CD14-positive monocyte (primary cell): ENCODE data around the gene FNDC7. TPM values are rescaled to one million over a fixed set of nuclear protein-coding genes. Genes with fewer than 3 reads are reported as not detected.

Experiments
- DNase-seq, 3 donors: peaks; one replicate each; pipeline ENCODE4 v3.0.0-alpha.2; 2011 to 2022
- H2AFZ ChIP-seq: 2 replicates; pipeline ENCODE4 v1.6.0; 2012; ENCODE audit warnings: mild to moderate bottlenecking, low read depth, low read length, inconsistent platforms; ENCODE audit not compliant: insufficient read depth, poor library complexity, severe bottlenecking
- H3K27ac ChIP-seq, 2 donors: 1 replicate in 1 of 2; 2 replicates in 1 of 2; pipeline ENCODE4 v1.5.1; 2012 to 2013; ENCODE audit warnings: low read length in 2 of 2, control low read depth in 1 of 2, inconsistent platforms in 1 of 2, low read depth in 1 of 2, mild to moderate bottlenecking in 1 of 2
- H3K27me3 ChIP-seq, 2 donors: one replicate each; pipeline versions ENCODE4 v1.6.0 to v1.6.1; 2011 to 2013; ENCODE audit warnings: low read length in 2 of 2; ENCODE audit not compliant: control insufficient read depth in 2 of 2, insufficient read depth in 2 of 2
- H3K36me3 ChIP-seq, 2 donors: replicated peaks in 1 of 2; 1 replicate in 1 of 2; 2 replicates in 1 of 2; pipeline versions ENCODE4 v1.5.1 to v1.6.1; 2012 to 2013; ENCODE audit warnings: low read length in 2 of 2, control low read depth in 1 of 2, inconsistent platforms in 1 of 2, mild to moderate bottlenecking in 1 of 2; ENCODE audit not compliant: insufficient read depth in 2 of 2, control insufficient read depth in 1 of 2
- H3K4me1 ChIP-seq, 2 donors: 1 replicate in 1 of 2; 2 replicates in 1 of 2; pipeline versions ENCODE4 v1.5.1 to v1.6.1; 2012 to 2013; ENCODE audit warnings: low read length in 2 of 2, control low read depth in 1 of 2, inconsistent platforms in 1 of 2, mild to moderate bottlenecking in 1 of 2, moderate library complexity in 1 of 2; ENCODE audit not compliant: insufficient read depth in 2 of 2, control insufficient read depth in 1 of 2
- H3K4me2 ChIP-seq: replicated peaks from 2 replicates; pipeline ENCODE3; 2012; ENCODE audit warnings: low read length, moderate library complexity, mild to moderate bottlenecking; ENCODE audit not compliant: poor library complexity, severe bottlenecking; ENCODE audit errors: extremely low read depth
- H3K4me3 ChIP-seq, 3 experiments: fragments of 200-600 bp in 1 of 3; sonication (generic) in 1 of 3; replicated peaks in 1 of 3; 1 replicate in 2 of 3; 2 replicates in 1 of 3; pipeline ENCODE4 v1.5.1; 2011 to 2013; ENCODE audit warnings: low read length in 3 of 3, mild to moderate bottlenecking in 3 of 3, control low read depth in 2 of 3, low read depth in 2 of 3, inconsistent platforms in 1 of 3, moderate library complexity in 1 of 3
- H3K79me2 ChIP-seq: 2 replicates; pipeline ENCODE4 v1.6.0; 2012; ENCODE audit warnings: mild to moderate bottlenecking, control low read depth, inconsistent platforms, low read length, moderate library complexity; ENCODE audit not compliant: insufficient read depth
- H3K9ac ChIP-seq: 2 replicates; pipeline ENCODE4 v1.6.0; 2017; ENCODE audit warnings: low read length, mild to moderate bottlenecking; ENCODE audit not compliant: insufficient read depth, poor library complexity, severe bottlenecking
- H3K9me3 ChIP-seq, 2 donors: replicated peaks in 1 of 2; 1 replicate in 1 of 2; 2 replicates in 1 of 2; pipeline versions ENCODE4 v1.5.1 to v1.6.1; 2012 to 2013; ENCODE audit warnings: low read length in 2 of 2, control low read depth in 1 of 2; ENCODE audit not compliant: control insufficient read depth in 1 of 2, insufficient read depth in 1 of 2
- H4K20me1 ChIP-seq: 2 replicates; pipeline ENCODE4 v1.6.0; 2012; ENCODE audit warnings: mild to moderate bottlenecking, low read length, control low read depth, moderate library complexity; ENCODE audit not compliant: insufficient read depth
- H3K27ac Mint-ChIP-seq, 7 donors: one replicate each; pipeline ENCODE4 v1.8.0; 2020; ENCODE audit warnings: mild to moderate bottlenecking in 7 of 7, mixed read lengths in 7 of 7, moderate library complexity in 6 of 7, inconsistent platforms in 2 of 7
- H3K27me3 Mint-ChIP-seq, 3 donors: one replicate each; pipeline ENCODE4 v1.8.0; 2021 to 2022; ENCODE audit warnings: low read depth in 3 of 3, mild to moderate bottlenecking in 3 of 3, mixed read lengths in 3 of 3, moderate library complexity in 3 of 3, inconsistent platforms in 1 of 3
- H3K36me3 Mint-ChIP-seq, 2 donors: one replicate each; pipeline ENCODE4 v1.8.0; 2020; ENCODE audit warnings: mixed read lengths in 2 of 2, inconsistent platforms in 1 of 2, mild to moderate bottlenecking in 1 of 2
- H3K4me1 Mint-ChIP-seq: one replicate; pipeline ENCODE4 v1.8.0; 2020; ENCODE audit warnings: mild to moderate bottlenecking, mixed read lengths
- H3K4me3 Mint-ChIP-seq, 2 donors: one replicate each; pipeline ENCODE4 v1.8.0; 2020; ENCODE audit warnings: mild to moderate bottlenecking in 2 of 2, mixed read lengths in 2 of 2, moderate library complexity in 1 of 2
- H3K9me3 Mint-ChIP-seq, 7 donors: one replicate each; pipeline ENCODE4 v1.8.0; 2020 to 2022; ENCODE audit warnings: mixed read lengths in 7 of 7, mild to moderate bottlenecking in 6 of 7, moderate library complexity in 6 of 7, inconsistent platforms in 2 of 7
- WGBS: methylation state at CpG from one replicate; pipeline ENCODE4 v1.1.5; 2013; ENCODE audit warnings: missing lambda C conversion rate; ENCODE audit not compliant: insufficient coverage; 5-methylcytosine and 5-hydroxymethylcytosine counted together
- intact Hi-C, 2 donors: fragments of 100-400 bp; cut with micrococcal nuclease; formaldehyde crosslinking; loops; one replicate each; pipeline versions ENCODE4 v1.15.0 to v1.15.1; 2023
- polyA plus RNA-seq, 3 donors: library from polyadenylated mRNA; depleted of rRNA in 1 of 3; unstranded in 2 of 3; stranded (reverse) in 1 of 3; fragments of 300-500 nt in 2 of 3; fragments of >200 nt in 1 of 3; fragmentation: Illumina TruSeq in 2 of 3; gene quantifications; 1 replicate in 2 of 3; 2 replicates in 1 of 3; pipeline ENCODE4 v1.2.3, GENCODE V29; 2012 to 2021
- TF ChIP-seq, protein P1 (sequence below): fragments of 200-600 bp; IDR thresholded peaks from one replicate; pipeline ENCODE4 v1.8.0; 2022; ENCODE audit warnings: antibody characterized with exemption, mild to moderate bottlenecking

FNDC7 gene
- polyA plus RNA-seq, 3 donors, result 0.07 TPM; not detected in 2

DNA sequence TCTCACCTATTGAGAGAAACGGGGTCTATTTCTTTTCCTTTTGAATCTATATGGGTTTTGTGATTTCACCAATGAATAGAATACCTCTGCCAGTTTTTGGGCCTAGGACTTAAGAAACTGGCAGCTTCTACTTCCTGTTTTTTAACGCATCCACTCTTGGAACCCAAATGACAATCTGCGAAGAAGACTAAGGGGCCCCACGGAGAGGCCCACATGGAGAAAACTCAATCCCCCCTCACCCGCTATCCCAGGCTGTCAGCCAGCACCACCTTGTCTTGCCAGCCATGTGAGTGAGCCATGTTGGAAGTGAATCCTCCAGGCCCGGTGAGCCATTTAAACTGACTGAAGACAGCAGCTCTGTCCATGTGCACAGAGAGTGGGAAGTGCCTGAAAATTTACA, 48.2 kb upstream of the FNDC7 start:
- H3K9ac ChIP-seq, result no peak overlapping the region
- peak overlapping the region; percentile 76 for H2AFZ ChIP-seq
- peak overlapping the region; percentile 60 to 70 for H3K4me3 Mint-ChIP-seq
- whole genome bisulfite sequencing, result 20% methylated on average over 3 of the region's 6 CpGs
- TF ChIP-seq, protein P1, sequence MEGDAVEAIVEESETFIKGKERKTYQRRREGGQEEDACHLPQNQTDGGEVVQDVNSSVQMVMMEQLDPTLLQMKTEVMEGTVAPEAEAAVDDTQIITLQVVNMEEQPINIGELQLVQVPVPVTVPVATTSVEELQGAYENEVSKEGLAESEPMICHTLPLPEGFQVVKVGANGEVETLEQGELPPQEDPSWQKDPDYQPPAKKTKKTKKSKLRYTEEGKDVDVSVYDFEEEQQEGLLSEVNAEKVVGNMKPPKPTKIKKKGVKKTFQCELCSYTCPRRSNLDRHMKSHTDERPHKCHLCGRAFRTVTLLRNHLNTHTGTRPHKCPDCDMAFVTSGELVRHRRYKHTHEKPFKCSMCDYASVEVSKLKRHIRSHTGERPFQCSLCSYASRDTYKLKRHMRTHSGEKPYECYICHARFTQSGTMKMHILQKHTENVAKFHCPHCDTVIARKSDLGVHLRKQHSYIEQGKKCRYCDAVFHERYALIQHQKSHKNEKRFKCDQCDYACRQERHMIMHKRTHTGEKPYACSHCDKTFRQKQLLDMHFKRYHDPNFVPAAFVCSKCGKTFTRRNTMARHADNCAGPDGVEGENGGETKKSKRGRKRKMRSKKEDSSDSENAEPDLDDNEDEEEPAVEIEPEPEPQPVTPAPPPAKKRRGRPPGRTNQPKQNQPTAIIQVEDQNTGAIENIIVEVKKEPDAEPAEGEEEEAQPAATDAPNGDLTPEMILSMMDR, result no peak
- peaks cover 20 to 25% of the 10 kb centered on the region in 2 donors for H3K4me1 ChIP-seq
- H3K4me1 Mint-ChIP-seq, result peaks cover 28% of the 10 kb centered on the region
- peaks cover 0 to 8% (median 0%) of the 10 kb centered on the region in 7 donors for H3K9me3 Mint-ChIP-seq
- no peak overlapping the region for H3K4me3 ChIP-seq
- DNase-seq, result peak in 2 of 3 donors; percentile 21 to 33
- H3K27me3 ChIP-seq, result no peaks in the 10 kb centered on the region
- H3K79me2 ChIP-seq, result peaks cover 4% of the 10 kb centered on the region
- intact Hi-C loops, result no loop called here
- H3K4me2 ChIP-seq, result peak overlapping the region; percentile 36
- H3K27me3 Mint-ChIP-seq, result no peaks in the 10 kb centered on the region
- H3K9me3 ChIP-seq, result no peaks in the 10 kb centered on the region
- peak overlapping the region in 5 of 7 donors; percentile 35 to 86 (median 56) for H3K27ac Mint-ChIP-seq
- no peaks in the 10 kb centered on the region for H3K36me3 ChIP-seq
- H3K36me3 Mint-ChIP-seq, result peaks cover 0 to 2% of the 10 kb centered on the region in 2 donors
- peak overlapping the region; percentile 33 to 54 for H3K27ac ChIP-seq
- no peaks in the 10 kb centered on the region for H4K20me1 ChIP-seq

DNA sequence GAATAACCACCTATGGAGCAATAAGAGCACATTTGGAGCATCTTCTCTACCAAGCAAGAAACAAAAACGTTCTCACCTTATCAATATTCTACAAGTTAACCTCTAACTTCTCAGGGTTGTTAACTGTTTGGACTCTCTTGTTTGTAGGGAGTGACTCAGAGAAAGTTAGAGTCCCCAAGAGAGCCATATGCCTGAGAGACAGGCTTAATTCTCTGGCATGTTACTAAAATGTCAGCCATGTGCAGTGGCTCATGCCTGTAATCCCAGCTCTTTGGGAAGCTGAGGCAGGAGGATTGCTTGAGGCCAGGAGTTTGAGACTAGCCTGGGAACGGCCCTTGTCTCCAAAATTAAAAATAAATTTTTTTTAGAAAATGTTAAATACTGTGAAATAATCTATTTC, 47.6 kb upstream of the FNDC7 start:
- Histone ChIP-seq H2AFZ (no peak overlapping the region), H3K36me3 (no peaks in the 10 kb centered on the region), H3K27me3 (no peaks in the 10 kb centered on the region), H3K27ac (peak overlapping the region in 1 of 2 donors; percentile 54), H3K79me2 (peaks cover 4% of the 10 kb centered on the region), H4K20me1 (no peaks in the 10 kb centered on the region), H3K4me2 (no peak overlapping the region), H3K9me3 (no peaks in the 10 kb centered on the region), H3K4me1 (peaks cover 19 to 23% of the 10 kb centered on the region in 2 donors), H3K9ac (no peak overlapping the region), H3K4me3 (no peak overlapping the region)
- intact Hi-C loops, result no loop called here
- WGBS, result no CpG with 5 or more reads among the region's 2 CpGs
- Mint-ChIP-seq H3K27ac (no peak overlapping the region), H3K27me3 (no peaks in the 10 kb centered on the region), H3K36me3 (peaks cover 0 to 2% of the 10 kb centered on the region in 2 donors), H3K9me3 (peaks cover 0 to 8% (median 0%) of the 10 kb centered on the region in 7 donors), H3K4me1 (peaks cover 25% of the 10 kb centered on the region), H3K4me3 (no peak overlapping the region)
- TF ChIP-seq, protein P1, result no peak
- DNase-seq, result no peak
